Measurements from ENCODE around the gene PRKCB. TPM values are rescaled to one million over a fixed set of nuclear protein-coding genes. Genes with fewer than 3 reads are reported as not detected.
A peak's percentile ranks its signal among the peaks of the same experiment; 100 is the strongest.
"Not testable (repeated sequence)": the region's sequence is repeated elsewhere in the genome, so short reads cannot be mapped to it uniquely, and the experiment has no call there.

Gene PRKCB
- total RNA-seq, 2 donors from 2014 or later: 2.9 to 28.6 TPM

DNA sequence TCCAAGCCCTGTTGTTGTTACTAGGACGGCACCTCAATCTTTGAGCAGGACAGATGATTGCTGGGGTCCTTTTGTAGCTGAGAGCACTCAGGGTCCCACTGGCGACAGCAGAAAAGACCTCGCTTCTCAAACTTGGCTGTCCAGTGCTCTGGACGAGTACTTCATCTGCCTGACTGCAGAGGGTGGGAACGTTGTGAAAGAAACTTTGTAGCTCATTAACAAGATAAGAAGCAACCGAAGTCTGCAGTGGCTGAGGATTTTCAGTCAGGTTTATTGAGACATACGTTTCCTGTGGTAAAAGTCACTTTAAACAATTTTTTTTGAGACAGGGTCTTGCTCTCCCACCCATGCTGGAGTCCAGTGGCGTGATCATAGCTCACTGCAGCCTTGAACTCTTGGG, 191.7 kb downstream of the PRKCB start:
- Histone ChIP-seq H3K27me3 (replicated peaks; ENCODE audit: insufficient read depth) (no peaks in the 10 kb centered on the region), H3K4me1 (replicated peaks) (no peaks in the 10 kb centered on the region), H3K36me3 (no peaks in the 10 kb centered on the region), H3K27ac (no peak overlapping the region), H3K9me3 (no peaks in the 10 kb centered on the region), H3K4me3 (no peak overlapping the region)
- TF ChIP-seq POLR2A (IDR thresholded peaks at IDR 0.05) (no peak), POLR2AphosphoS5 (IDR thresholded peaks at IDR 0.05) (no peak)
- TF ChIP-seq, protein P1, sequence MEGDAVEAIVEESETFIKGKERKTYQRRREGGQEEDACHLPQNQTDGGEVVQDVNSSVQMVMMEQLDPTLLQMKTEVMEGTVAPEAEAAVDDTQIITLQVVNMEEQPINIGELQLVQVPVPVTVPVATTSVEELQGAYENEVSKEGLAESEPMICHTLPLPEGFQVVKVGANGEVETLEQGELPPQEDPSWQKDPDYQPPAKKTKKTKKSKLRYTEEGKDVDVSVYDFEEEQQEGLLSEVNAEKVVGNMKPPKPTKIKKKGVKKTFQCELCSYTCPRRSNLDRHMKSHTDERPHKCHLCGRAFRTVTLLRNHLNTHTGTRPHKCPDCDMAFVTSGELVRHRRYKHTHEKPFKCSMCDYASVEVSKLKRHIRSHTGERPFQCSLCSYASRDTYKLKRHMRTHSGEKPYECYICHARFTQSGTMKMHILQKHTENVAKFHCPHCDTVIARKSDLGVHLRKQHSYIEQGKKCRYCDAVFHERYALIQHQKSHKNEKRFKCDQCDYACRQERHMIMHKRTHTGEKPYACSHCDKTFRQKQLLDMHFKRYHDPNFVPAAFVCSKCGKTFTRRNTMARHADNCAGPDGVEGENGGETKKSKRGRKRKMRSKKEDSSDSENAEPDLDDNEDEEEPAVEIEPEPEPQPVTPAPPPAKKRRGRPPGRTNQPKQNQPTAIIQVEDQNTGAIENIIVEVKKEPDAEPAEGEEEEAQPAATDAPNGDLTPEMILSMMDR (IDR thresholded peaks at IDR 0.05): no peak
- intact Hi-C loops (cut with DNase I): no loop called here
- WGBS: 57% methylated on average over 8 of the region's 8 CpGs
- DNase-seq (ENCODE audit: low spot score): no peak

DNA sequence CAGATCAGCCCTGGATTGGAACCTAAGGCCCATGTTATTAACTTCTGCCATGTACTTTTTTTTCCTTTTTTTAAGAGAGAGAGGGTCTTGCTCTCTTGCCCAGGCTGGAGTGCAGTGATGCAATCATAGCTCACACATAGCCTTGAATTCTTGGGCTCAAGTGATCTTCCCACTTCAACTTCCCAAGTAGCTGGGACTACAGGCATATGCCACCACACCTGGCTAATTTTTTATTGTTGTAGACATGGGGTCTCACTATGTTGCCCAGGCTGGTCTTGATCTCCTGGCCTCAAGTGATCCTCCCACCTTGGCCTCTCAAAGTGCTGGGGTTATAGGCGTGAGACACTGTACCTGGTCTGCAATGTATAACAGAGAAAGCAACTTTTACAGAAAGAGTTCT, 194.1 kb downstream of the PRKCB start:
- intact Hi-C loops (cut with DNase I): loop anchor here (10.0 kb wide), 2 partner anchors 295 to 355 kb away; partner anchors contain the start of gene PLK1
- H3K9me3 ChIP-seq; H3K27me3 ChIP-seq (replicated peaks; ENCODE audit: insufficient read depth); DNase-seq (ENCODE audit: low spot score); H3K4me3 ChIP-seq; H3K4me1 ChIP-seq (replicated peaks); H3K36me3 ChIP-seq; H3K27ac ChIP-seq: not testable (repeated sequence)
- WGBS: 100% methylated on average over 1 of the region's 1 CpG

DNA sequence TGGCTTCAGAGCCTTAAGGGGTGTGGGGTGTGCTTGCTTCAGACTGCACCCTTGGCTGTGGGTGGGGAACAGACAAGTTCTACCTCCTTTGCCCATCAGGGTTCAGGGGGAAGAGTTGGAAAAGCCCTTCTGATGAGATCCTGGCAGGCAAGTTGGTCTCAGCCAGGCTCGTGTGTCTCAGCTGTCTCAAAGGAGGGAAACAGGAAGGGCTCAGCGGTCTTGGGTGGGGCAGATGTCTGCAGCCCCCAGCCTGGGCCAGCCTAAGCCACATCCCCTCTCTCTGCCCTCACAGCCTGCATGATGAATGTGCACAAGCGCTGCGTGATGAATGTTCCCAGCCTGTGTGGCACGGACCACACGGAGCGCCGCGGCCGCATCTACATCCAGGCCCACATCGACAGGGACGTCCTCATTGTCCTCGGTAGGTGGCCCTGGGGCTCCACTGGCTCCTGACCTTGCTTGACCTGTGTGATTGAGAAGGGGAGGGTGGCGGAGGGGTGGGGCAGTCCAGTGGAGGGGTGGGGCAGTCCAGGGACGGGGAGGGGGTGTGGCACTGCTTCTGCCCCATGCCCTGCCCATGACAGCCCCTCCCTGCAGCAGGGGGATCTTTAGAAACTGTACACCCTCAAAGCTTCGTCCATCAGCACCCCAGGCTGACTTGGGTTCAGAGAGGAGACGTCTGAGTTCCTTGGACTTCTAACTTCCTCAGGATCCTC, 199.5 kb downstream of the PRKCB start:
- H3K27me3 ChIP-seq (replicated peaks; ENCODE audit: insufficient read depth): no peaks in the 10 kb centered on the region
- H3K27ac ChIP-seq: no peak overlapping the region
- H3K4me3 ChIP-seq: no peak overlapping the region
- no peaks in the 10 kb centered on the region for H3K4me1 ChIP-seq (replicated peaks)
- intact Hi-C loops (cut with DNase I): loop anchor here (10.0 kb wide), 2 partner anchors 300 to 360 kb away; partner anchors contain the start of gene PLK1
- H3K36me3 ChIP-seq: no peaks in the 10 kb centered on the region
- DNase-seq (ENCODE audit: low spot score): no peak
- no peaks in the 10 kb centered on the region for H3K9me3 ChIP-seq
- WGBS: 58% methylated on average over 15 of the region's 17 CpGs
- TF ChIP-seq POLR2A (IDR thresholded peaks at IDR 0.05) (no peak), POLR2AphosphoS5 (IDR thresholded peaks at IDR 0.05) (no peak)
- TF ChIP-seq, protein P1 (IDR thresholded peaks at IDR 0.05): no peak

DNA sequence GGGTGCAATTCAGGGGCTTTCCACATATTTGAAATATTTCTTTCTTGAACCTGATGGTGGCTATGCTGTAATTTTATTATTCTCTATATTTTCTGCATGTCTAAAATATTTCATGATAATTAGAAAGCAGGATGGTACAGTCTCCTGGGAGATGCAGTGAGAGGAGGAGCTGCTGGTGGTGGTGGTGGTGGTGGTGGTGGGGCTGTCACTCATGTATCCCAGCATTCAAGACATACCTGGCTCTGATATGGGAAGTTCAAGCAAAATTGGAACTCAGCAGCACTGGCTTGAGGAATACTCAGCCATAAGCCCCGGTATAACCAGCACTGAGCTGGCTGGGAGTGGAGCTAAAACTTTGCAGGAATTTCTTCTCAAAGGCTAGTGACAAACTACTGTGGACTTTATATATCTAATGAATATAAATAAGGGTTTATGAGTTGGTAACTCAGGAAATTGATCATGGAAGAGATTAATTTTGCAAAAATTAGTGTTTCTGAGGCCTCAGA, 200.3 kb downstream of the PRKCB start:
- WGBS: 50% methylated on average over 1 of the region's 1 CpG
- H3K4me3 ChIP-seq: no peak overlapping the region
- H3K27me3 ChIP-seq (replicated peaks; ENCODE audit: insufficient read depth): no peaks in the 10 kb centered on the region
- no peak for DNase-seq (ENCODE audit: low spot score)
- no peak for TF ChIP-seq POLR2A (IDR thresholded peaks at IDR 0.05)
- no peak for TF ChIP-seq POLR2AphosphoS5 (IDR thresholded peaks at IDR 0.05)
- TF ChIP-seq, protein P1 (IDR thresholded peaks at IDR 0.05): no peak
- no peaks in the 10 kb centered on the region for H3K36me3 ChIP-seq
- no peaks in the 10 kb centered on the region for H3K9me3 ChIP-seq
- H3K27ac ChIP-seq: no peak overlapping the region
- intact Hi-C loops (cut with DNase I): loop anchor here (2.0 to 10.0 kb wide), 3 partner anchors 233 to 361 kb away; partner anchors contain the start of gene PLK1
- H3K4me1 ChIP-seq (replicated peaks): no peaks in the 10 kb centered on the region

DNA sequence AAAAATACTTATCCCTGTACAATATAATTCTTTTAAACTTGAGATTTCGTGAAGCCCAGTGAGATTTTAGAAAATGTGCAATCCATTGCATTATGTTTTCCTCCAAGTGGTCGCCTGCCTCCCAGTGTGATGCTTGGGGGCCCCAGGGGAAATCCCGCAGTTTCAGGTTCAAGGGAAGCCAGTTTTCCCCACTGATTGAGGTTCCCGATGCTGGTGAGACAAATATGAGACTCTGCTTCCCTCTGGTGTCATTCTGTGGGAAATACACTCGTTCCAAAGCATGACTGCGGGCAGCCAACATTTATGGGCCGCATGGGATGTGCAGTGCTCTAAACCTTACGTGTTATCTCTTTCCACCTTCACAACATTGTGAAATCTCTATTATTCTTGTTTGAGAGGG, 200.8 kb downstream of the PRKCB start:
- DNase-seq (ENCODE audit: low spot score): peak; percentile 19
- intact Hi-C loops (cut with DNase I): loop anchor here (2.0 to 10.0 kb wide), 3 partner anchors 234 to 362 kb away; partner anchors contain the start of gene PLK1

More for the DNA sequence above, 200.8 kb downstream of the PRKCB start:
- TF ChIP-seq, protein P1 (IDR thresholded peaks at IDR 0.05): peak in 3 of 4 experiments; percentile 42 to 78 (median 67)
- TF ChIP-seq POLR2A (IDR thresholded peaks at IDR 0.05) (no peak), POLR2AphosphoS5 (IDR thresholded peaks at IDR 0.05) (no peak)
- Histone ChIP-seq H3K9me3 (no peaks in the 10 kb centered on the region), H3K27me3 (replicated peaks; ENCODE audit: insufficient read depth) (no peaks in the 10 kb centered on the region), H3K36me3 (no peaks in the 10 kb centered on the region), H3K4me3 (no peak overlapping the region), H3K27ac (no peak overlapping the region), H3K4me1 (replicated peaks) (no peaks in the 10 kb centered on the region)
- WGBS: 6% methylated on average over 8 of the region's 8 CpGs
